Muscle of back (tissue), 11 donors: Measurements from ENCODE around the gene FDPS. TPM values are rescaled to one million over a fixed set of nuclear protein-coding genes. Genes with fewer than 3 reads are reported as not detected.
"Not testable (repeated sequence)": the region's sequence is repeated elsewhere in the genome, so short reads cannot be mapped to it uniquely, and the experiment has no call there.

Experiments
- DNase-seq, 3 donors: peaks; one replicate each; pipeline versions ENCODE4 v3.0.0 to v3.0.0-alpha.2; 2013
- polyA plus RNA-seq, 10 donors: library from polyadenylated mRNA; unstranded; fragments of 120-200 nt; gene quantifications; one replicate each; pipeline ENCODE4 v1.2.1, GENCODE V29; 2013; ENCODE audit not compliant: insufficient read length in 10 of 10

The FDPS gene
- polyA plus RNA-seq, 10 donors, result 88.5 to 139 (median 110) TPM

DNA sequence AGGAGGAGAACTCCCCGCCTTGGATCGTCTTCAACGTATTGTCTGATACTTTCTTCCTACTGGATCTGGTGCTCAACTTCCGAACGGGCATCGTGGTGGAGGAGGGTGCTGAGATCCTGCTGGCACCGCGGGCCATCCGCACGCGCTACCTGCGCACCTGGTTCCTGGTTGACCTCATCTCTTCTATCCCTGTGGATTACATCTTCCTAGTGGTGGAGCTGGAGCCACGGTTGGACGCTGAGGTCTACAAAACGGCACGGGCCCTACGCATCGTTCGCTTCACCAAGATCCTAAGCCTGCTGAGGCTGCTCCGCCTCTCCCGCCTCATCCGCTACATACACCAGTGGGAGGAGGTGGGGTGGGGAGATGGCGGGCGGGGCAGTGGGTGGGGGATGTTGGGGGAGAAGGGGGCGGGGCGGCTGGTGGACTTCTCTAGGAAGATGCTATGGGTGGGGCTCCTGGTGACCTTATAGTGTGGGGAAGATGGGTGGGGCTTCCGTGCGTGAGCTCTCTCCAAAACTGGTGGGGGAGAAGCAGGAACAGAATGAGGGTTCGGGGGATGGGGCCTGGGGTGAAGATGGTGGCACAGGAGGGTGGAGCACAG, 26.1 kb upstream of the FDPS start:
- DNase-seq, result no peak

DNA sequence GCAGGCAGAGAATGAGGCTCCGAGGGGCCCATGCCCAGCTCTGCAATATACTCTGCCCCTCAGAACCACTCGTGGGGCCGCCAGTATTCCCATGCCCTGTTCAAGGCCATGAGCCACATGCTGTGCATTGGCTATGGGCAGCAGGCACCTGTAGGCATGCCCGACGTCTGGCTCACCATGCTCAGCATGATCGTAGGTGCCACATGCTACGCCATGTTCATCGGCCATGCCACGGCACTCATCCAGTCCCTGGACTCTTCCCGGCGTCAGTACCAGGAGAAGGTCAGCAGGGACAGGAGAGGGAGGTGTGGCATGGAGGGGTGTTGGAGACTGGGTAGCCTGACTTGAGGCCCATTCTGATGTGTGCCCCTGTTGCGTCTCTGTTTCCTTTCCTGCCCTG, 24.2 kb upstream of the FDPS start:
- DNase-seq, result no peak

DNA sequence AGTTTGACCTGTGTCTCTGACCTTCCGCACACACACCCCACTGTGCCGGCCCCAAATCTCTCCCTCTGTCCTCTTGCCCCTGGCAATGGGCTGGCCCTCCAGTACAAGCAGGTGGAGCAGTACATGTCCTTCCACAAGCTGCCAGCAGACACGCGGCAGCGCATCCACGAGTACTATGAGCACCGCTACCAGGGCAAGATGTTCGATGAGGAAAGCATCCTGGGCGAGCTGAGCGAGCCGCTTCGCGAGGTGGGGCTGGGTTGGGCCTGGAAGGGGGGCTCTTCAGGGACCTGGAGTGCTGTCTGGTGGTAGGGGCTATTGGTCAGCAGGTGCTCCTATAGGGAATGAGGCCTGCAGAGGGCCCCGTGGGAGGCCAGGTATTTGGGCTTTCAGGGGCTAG, 23.6 kb upstream of the FDPS start:
- no peak for DNase-seq

DNA sequence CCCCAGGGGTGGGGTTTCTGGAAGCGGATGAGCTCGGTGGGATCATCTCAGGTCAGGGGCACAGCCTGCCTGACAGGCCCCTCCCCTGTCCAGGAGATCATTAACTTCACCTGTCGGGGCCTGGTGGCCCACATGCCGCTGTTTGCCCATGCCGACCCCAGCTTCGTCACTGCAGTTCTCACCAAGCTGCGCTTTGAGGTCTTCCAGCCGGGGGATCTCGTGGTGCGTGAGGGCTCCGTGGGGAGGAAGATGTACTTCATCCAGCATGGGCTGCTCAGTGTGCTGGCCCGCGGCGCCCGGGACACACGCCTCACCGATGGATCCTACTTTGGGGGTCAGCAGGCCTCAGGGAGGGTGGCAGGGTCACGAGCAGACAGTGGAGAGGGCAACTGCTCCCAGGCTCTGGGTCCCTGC, 23.0 kb upstream of the FDPS start:
- no peak for DNase-seq

DNA sequence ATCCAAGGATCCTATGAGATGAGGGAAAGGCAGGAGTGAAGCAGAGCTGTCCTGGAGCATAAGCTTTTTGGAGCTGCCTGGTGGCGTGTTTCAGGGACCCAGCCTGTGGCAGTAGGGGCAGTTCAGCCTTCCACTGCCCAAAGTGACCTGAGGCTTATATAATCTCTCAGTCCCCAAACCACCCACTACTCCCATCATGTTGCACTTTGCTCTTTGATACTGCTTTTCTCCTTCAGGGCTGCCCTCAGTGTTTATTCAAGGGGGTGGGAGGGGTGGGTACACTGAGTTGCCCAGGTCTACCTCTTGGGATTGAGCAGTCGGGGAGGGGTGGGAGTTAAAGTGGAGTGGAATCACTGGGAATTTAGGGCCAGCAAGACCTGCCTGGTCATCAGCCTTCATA, 22.1 kb upstream of the FDPS start:
- no peak for DNase-seq

DNA sequence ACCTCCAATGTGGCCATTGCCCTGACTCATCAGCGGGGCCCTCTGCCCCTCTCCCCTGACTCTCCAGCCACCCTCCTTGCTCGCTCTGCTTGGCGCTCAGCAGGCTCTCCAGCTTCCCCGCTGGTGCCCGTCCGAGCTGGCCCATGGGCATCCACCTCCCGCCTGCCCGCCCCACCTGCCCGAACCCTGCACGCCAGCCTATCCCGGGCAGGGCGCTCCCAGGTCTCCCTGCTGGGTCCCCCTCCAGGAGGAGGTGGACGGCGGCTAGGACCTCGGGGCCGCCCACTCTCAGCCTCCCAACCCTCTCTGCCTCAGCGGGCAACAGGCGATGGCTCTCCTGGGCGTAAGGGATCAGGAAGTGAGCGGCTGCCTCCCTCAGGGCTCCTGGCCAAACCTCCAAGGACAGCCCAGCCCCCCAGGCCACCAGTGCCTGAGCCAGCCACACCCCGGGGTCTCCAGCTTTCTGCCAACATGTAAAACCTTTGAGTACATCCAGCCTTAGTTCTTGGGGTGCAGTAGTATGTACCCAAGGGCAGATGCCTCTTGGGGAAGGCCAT, 20.6 kb upstream of the FDPS start:
- no peak for DNase-seq

DNA sequence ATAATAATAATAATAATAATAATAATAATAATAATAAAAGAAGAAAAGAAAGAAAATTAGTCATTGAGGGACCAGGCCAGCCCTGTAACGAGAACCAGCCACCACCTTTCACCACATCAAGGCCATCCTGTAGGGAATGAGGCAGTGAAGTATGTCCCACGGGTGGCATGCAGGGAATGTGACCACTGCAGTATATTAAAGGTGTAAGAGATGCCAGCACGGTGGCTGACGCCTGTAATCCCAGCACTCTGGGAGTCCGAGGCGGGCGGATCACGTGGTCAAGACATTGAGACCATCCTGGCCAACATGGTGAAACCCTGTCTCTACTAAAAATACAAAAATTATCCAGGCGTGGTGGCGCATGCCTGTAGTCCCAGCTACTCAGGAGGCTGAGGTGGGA, 17.7 kb upstream of the FDPS start:
- DNase-seq, result not testable (repeated sequence)

DNA sequence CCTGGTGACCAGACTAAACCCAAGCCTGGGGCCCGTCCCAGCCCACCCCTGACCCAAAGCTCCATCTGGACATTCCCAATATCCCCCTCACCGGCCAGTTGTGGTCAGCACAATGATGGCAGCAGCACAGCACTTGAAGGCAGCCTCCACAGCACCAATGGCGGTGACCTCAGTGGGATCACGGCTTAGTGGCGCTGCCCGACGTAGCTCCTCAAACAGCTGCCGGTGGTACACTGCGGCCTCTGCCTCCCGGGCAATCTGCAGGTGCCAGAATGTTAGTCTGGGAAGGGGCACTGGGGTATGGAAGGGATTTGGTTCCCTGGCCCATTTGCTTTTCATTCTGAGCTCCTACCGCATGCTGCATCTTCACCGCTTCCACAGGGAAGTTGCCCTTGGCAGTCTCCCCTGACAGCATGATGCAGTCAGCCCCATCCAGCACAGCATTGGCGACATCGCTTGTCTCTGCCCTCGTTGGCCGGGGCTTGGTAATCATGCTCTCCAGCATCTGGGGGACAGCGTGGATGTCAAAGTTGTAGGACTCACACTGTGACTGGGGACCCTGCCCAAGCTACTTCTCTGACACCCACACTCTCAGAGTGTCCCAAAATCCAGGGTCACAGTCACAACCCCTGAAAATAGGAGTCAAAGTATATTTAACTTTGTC, 15.4 kb upstream of the FDPS start:
- no peak for DNase-seq

DNA sequence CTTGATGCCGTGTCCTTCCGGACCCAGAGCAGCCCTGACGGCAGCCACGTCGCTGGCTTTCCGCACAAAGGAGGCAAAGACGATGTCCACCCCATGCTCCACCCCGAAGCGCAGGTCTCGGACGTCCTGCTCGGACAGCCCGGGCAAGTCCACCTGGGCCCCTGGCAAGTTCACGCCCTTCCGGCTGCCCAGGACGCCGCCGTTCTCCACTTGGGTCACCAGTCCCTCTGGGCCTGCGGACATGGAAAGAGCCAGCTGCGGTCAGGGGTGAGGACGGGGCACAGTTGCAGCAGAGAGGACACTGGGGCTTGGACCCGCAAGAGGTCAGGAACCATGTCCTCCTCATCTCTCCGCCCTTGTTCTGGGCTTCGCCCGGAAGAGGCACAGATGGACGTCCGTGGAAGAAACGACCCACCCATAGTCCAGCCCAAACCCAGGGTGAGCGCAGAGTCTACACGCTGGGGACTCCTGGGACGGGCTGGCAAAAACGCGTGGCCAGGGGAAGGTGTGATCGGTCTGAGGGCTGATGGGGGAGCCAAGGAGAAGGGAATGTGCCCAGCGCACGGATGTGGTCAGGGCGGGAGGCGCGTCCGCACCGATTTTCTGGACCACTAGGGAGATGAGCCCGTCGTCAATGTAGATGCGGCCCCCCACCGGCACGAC, 14.0 kb upstream of the FDPS start:
- no peak for DNase-seq

DNA sequence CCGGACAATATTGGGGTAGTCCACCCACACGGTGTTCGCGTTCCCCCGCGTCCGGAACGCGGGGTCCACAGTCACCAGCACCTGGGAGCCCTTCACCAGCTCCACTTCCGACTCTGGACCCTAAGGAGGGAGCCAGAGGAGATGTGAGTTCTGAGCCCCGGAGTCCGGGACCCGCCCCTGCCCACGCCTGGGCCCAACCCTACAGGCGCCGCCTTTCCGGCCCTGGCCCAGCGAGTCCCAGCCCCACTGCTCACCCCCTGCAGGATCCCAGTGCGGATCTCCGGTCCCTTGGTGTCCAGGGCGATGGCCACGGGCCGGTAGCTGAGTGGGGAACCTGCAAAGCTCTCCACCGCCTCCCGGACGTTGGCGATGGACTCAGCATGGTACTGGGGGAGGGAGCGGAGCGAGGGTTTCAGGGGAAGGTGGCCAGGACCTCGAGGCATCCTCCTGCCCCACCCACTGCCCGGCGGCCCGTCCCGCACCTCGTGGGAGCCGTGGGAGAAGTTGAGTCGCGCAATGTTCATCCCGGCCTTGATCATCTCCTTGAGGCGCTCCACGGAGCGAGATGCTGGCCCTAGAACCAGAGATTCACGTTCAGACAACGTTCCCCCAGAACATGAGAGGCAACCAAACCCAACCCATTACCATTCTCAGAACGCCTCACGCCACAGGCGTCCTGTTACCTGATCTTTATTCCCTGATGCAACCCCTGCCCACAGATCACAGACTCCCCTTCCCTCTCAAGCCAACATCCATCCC, 13.3 kb upstream of the FDPS start:
- DNase-seq, result no peak

DNA sequence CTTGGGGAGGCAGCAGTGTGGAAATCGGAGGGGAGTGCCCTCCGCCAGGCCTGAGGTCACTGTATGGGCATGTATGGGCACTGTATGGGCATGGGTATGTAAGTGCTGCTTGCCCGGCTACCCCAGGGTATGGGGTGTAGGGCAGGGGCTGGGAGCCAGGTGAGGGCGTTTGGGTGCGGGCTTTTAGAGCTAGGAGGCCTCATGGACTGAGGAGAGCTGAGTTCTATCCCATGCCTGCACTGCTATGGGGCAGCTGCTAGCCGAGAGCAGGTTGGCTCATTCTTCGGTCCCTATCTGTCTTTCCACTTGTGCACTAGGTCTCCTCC, 12.8 kb upstream of the FDPS start:
- DNase-seq, result no peak

DNA sequence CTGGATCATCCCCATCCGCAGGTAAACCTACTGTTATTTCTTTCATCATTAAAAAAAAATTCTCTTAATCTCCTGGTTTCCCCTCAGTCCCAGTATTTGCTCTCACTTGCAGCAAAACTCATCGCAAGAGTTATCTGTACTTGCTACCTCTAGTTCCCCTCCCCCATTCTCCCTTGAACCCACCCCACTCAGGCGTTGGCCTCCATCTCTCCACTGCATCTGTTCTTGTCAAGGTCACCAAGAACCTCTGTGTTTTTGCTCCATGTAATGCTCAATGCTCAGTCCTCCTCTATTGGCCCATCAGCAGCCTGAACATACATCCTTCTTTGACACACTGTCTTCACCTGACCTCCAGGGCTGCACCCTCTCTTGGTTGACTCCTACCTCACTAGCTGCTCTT, 12.0 kb upstream of the FDPS start:
- DNase-seq, result no peak

DNA sequence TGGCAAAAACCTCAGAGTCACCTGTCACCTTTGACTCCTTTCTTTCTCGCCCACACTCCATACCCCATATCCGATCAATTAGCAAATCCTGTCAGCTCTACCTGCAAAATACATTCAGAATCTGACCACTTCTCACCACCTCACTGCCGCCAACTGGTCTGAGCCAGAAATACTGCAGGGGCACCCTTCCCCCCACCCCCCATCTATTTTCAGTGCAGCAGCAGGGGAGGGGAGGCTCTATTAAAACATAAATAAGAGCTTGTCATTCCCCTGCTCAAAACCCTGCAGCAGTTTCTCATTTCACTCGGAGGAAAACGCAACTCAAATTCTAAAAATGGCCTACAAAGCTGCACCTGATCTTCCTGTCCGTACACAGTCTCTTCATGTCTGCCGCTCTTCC, 11.3 kb upstream of the FDPS start:
- DNase-seq, result no peak

DNA sequence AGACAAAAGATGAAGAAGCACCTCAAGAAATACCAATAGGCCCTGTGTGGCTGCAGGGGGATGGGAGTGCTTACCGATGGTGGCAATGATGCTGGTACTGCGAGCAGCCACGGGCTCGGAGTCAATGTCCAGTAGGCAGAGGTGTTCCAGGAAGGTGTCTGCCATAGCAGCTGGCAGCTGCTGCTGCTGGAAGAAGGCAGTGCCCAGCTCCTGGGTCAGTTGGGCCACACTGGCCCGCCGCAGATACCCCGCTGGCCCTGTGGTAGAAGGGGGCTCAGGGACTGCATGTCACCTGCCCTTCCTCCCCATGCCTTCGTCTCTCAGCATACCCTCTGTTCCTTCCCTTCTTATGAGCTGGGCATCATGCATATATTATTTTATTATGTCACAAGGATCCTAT, 8.6 kb upstream of the FDPS start:
- DNase-seq, result no peak

DNA sequence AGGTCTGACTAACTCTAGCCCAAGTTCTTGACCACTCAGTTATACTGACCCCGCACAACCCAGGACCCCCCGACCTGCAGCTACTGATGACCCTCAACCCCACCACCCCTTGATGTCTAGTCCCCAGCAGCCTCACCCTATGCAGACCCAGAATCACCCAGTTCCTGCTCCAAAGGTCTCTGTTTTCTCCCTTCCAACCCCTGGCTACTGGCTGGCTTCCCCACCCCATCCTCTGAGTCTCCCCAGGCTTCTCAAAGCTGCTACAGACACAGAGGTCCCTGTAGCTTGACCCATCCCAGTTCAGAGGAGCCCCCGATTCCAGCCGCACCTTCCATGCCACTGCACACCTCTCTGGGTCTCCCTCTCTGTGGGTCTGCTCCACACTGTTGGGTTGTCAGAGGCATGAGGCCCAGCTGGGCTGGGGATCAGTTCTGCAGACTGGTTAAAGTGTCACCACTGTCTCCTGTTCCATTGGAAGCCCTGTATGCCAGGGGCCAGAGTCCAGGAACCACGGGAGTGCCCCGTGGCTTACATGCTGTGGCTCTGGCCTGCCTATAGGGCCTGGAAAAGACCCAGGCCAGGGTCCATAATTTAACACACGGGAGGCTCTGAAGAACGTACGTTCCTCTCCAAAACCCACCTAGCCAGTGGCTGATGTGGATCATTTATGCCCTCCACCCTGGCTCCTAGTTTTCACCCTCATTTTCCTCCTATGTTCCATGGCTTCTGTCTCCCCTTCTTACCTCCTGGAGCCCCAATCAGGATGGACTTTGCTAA, 7.9 kb upstream of the FDPS start:
- DNase-seq, result no peak

DNA sequence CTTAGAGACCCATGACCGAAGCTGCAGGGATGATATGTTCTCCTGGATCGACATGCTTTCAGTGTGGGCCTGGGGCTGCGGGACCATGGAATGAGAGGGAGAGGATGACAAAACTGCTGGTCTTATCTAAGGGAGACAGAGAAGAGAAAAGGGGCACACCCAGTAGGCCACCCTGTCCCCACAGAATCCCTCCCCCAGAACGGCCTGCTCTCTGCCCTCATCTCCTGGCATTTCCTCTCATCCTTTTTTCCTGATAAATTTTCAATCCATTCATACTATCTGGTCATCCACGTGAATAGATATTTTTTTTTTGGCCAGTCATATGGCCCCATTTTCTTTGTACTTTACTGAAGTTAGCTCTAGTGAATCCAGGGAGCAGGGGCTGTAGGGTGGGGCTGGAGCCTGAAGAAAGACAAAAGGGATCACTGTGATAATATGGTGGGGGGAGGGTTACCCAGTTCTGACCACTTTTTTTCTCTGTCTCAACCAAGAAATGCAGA, 7.3 kb upstream of the FDPS start, which contains the start of gene PKLR:
TSS of gene PKLR (minus strand) at position 97 of the 500 bp plus-strand sequence. CDS start at position 54, 43 bp downstream.
- no peak for DNase-seq

DNA sequence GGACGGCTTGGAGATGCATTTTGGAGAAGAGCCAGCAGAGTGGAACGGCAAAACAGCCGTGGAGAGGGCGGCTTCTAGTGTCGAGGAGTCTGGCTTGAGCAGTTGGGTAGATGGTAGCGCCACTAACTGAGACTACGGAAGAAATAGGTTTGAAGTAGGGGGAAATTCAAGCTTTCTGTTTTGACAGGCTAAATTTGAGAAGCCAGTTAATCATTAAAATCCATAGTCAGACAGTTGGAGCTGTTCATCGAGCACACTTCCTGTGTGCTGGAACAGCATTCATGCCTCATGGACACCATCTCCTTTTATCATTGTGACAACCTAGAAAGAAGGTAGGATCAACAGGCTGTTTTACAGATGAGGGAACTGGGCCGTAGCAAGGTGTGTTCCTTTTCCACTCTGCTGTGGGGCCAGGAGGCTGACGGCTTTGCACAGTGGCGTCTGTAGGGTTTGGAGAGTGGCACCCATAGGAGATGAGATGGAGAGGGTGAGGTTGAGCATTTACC, 4.1 kb upstream of the FDPS start:
- no peak for DNase-seq

DNA sequence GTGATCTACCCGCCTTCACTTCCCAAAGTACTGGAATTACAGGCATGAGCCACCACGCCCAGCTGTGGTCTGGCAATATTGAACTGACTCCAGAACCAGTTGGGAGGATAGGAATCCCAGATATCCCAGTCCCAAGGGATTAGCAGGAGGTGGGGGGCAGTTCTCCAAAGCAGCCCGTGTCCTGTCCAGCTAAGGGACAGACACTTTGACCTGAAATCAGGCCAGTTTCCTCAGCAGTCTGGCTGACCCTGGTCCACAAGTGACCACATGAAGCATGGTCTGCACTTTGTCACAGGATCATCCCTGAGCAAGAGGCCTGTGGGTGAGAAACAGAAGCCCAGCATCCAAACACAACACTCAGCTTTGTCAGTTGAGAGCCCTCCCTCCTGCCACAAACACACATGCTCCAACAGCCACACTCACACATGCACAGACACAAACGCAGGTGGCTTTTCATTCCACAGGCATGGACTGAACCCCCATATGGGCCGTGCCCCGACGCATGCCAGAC, 2.7 kb upstream of the FDPS start:
- DNase-seq, result no peak

DNA sequence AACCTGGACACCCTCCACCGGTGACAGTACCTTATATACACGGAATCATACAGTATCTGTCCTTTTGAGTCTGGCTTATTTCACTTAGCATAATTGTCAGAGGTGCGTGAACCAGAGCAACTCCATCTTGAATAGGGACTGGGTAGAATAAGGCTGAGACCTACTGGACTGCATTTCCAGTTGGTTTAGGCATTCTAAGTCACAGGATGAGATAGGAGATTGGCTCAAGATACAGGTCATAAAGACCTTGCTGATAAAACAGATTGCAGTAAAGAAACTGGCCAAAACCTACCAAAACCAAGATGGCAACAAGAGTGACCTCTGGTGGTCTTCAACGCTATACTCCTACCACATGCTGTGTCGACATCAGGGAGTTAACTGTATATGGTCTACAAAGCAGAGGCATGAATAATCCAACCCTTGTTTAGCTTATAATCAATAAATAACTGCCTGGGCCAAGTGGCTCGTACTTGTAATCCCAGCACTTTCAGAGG, 1.4 kb upstream of the FDPS start:
- DNase-seq, result peak; percentile 28 to 72 (median 45)

DNA sequence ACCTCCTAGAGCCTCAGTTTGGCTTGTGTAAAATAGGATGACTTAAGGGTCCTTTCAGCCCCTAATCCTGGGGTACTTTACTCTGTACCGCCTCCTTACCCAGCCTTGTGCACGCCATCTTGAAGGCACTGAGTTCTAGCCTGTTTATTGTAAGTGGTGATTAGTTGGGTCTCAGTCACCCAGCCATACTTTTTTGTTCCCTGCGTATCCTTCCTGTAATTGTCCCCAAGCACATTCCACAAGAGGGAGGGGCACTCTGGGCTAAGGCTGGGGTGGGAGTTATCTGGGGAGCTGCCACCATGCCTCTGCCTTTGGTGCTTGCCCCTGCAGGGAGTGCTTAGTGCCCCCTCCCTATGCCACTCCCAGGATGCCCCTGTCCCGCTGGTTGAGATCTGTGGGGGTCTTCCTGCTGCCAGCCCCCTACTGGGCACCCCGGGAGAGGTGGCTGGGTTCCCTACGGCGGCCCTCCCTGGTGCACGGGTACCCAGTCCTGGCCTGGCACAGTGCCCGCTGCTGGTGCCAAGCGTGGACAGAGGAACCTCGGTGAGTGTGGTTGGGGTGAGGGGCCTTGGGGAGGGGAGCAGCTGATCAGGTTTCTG, 856 bp downstream of the FDPS start:
- no peak for DNase-seq
